Muscle of leg (tissue), 11 donors: ENCODE results near the gene IDS. TPM values are rescaled to one million over a fixed set of nuclear protein-coding genes. Genes with fewer than 3 reads are reported as not detected.
A peak's percentile ranks its signal among the peaks of the same experiment; 100 is the strongest.
"Not testable (repeated sequence)": the region's sequence is repeated elsewhere in the genome, so short reads cannot be mapped to it uniquely, and the experiment has no call there.

ENCODE experiments used
- DNase-seq: peaks from one replicate; pipeline ENCODE4 v3.0.0; 2013
- H3K27ac ChIP-seq: one replicate; pipeline ENCODE4 v1.5.1; 2013; ENCODE audit warnings: mild to moderate bottlenecking, low read length, control low read depth
- H3K27me3 ChIP-seq: one replicate; pipeline ENCODE4 v1.6.1; 2013; ENCODE audit warnings: low read length; ENCODE audit not compliant: control insufficient read depth, insufficient read depth
- H3K36me3 ChIP-seq: one replicate; pipeline ENCODE4 v1.6.1; 2013; ENCODE audit warnings: low read length; ENCODE audit not compliant: control insufficient read depth, insufficient read depth
- H3K4me1 ChIP-seq: one replicate; pipeline ENCODE4 v1.6.1; 2013; ENCODE audit warnings: low read length; ENCODE audit not compliant: control insufficient read depth, insufficient read depth
- H3K4me3 ChIP-seq: one replicate; pipeline ENCODE4 v1.5.1; 2013; ENCODE audit warnings: low read length, control low read depth
- H3K9me3 ChIP-seq: replicated peaks from 2 replicates; pipeline ENCODE4 v1.6.1; 2013; ENCODE audit warnings: low read depth, low read length; ENCODE audit not compliant: control insufficient read depth
- WGBS: methylation state at CpG from one replicate; pipeline ENCODE4 v1.1.5; 2013; ENCODE audit warnings: missing lambda C conversion rate; ENCODE audit not compliant: insufficient coverage; 5-methylcytosine and 5-hydroxymethylcytosine counted together
- polyA plus RNA-seq, 8 donors: library from polyadenylated mRNA; unstranded; fragments of 120-200 nt; gene quantifications; one replicate each; pipeline versions ENCODE4 v1.2.1 to v1.2.3, GENCODE V29; 2013; ENCODE audit warnings: inconsistent platforms in 1 of 8, low replicate concordance in 1 of 8; ENCODE audit not compliant: insufficient read length in 8 of 8, insufficient read depth in 1 of 8
- total RNA-seq: library from RNA; stranded (reverse); fragments of 120-200 nt; gene quantifications from one replicate; pipeline ENCODE4 v1.2.4, GENCODE V29; 2013

Gene IDS
- total and polyA plus RNA-seq, 9 donors: 17.0 to 25.7 (median 21.7) TPM

GRCh38 chrX:149490100-149490499 is 15.0 kb downstream of the IDS start:
- Histone ChIP-seq H3K9me3 (no peaks in the 10 kb centered on the region), H3K4me3 (no peak overlapping the region), H3K27me3 (peaks cover 1% of the 10 kb centered on the region), H3K4me1 (peaks cover 12% of the 10 kb centered on the region), H3K36me3 (peaks cover 50% of the 10 kb centered on the region), H3K27ac (no peak overlapping the region)
- WGBS: 52% methylated on average over 2 of the region's 7 CpGs
- no peak for DNase-seq

GRCh38 chrX:149488411-149489052 is 16.6 kb downstream of the IDS start:
- H3K27me3 ChIP-seq, H3K4me3 ChIP-seq, H3K4me1 ChIP-seq, DNase-seq, H3K9me3 ChIP-seq, H3K27ac ChIP-seq: not testable (repeated sequence)
- 65% methylated on average over 7 of the region's 17 CpGs for WGBS
- peaks cover 40% of the 10 kb centered on the region for H3K36me3 ChIP-seq

GRCh38 chrX:149488008-149488407 is 17.1 kb downstream of the IDS start:
- not testable (repeated sequence) for H3K9me3 ChIP-seq, DNase-seq, H3K4me3 ChIP-seq, H3K4me1 ChIP-seq, H3K27ac ChIP-seq, H3K27me3 ChIP-seq
- no CpG with 5 or more reads among the region's 9 CpGs for WGBS
- peaks cover 35% of the 10 kb centered on the region for H3K36me3 ChIP-seq

GRCh38 chrX:149487292-149487691 is 17.8 kb downstream of the IDS start:
- H3K27me3 ChIP-seq: peaks cover 2% of the 10 kb centered on the region
- H3K9me3 ChIP-seq: no peaks in the 10 kb centered on the region
- peaks cover 4% of the 10 kb centered on the region for H3K4me1 ChIP-seq
- no peak for DNase-seq
- no peak overlapping the region for H3K4me3 ChIP-seq
- H3K36me3 ChIP-seq: peaks cover 29% of the 10 kb centered on the region
- no peak overlapping the region for H3K27ac ChIP-seq
- 65% methylated on average over 4 of the region's 6 CpGs for WGBS

- Histone ChIP-seq H3K9me3 (no peaks in the 10 kb centered on the region), H3K27me3 (peaks cover 4% of the 10 kb centered on the region), H3K4me1 (no peaks in the 10 kb centered on the region), H3K36me3 (no peaks in the 10 kb centered on the region), H3K27ac (no peak overlapping the region), H3K4me3 (no peak overlapping the region)
- no CpG with 5 or more reads among the region's 2 CpGs for WGBS
- no peak for DNase-seq
Measured at GRCh38 chrX:149476513-149476912, 28.6 kb downstream of the IDS start.

- Histone ChIP-seq H3K4me1 (peaks cover 4% of the 10 kb centered on the region), H3K36me3 (no peaks in the 10 kb centered on the region), H3K27ac (no peak overlapping the region), H3K9me3 (no peaks in the 10 kb centered on the region), H3K27me3 (peaks cover 9% of the 10 kb centered on the region), H3K4me3 (no peak overlapping the region)
- WGBS: no CpG with 5 or more reads among the region's 1 CpG
- no peak for DNase-seq
Measured at GRCh38 chrX:149473966-149474365, 31.1 kb downstream of the IDS start.

- WGBS: no CpG with 5 or more reads among the region's 1 CpG
Measured at GRCh38 chrX:149473092-149473491, 32.0 kb downstream of the IDS start.

GRCh38 chrX:149472625-149473024 is 32.5 kb downstream of the IDS start:
- H3K9me3 ChIP-seq: no peaks in the 10 kb centered on the region
- no peak overlapping the region for H3K27ac ChIP-seq
- peaks cover 4% of the 10 kb centered on the region for H3K4me1 ChIP-seq
- peaks cover 9% of the 10 kb centered on the region for H3K27me3 ChIP-seq
- no peak overlapping the region for H3K4me3 ChIP-seq
- H3K36me3 ChIP-seq: no peaks in the 10 kb centered on the region
- no peak for DNase-seq

More at GRCh38 chrX:149473092-149473491, 32.0 kb downstream of the IDS start:
- Histone ChIP-seq H3K4me3 (no peak overlapping the region), H3K27ac (no peak overlapping the region), H3K9me3 (no peaks in the 10 kb centered on the region), H3K27me3 (peaks cover 9% of the 10 kb centered on the region), H3K36me3 (no peaks in the 10 kb centered on the region), H3K4me1 (peaks cover 4% of the 10 kb centered on the region)
- DNase-seq: no peak

GRCh38 chrX:149471397-149471796 is 33.7 kb downstream of the IDS start:
- Histone ChIP-seq H3K4me1 (peaks cover 4% of the 10 kb centered on the region), H3K9me3 (no peaks in the 10 kb centered on the region), H3K4me3 (no peak overlapping the region), H3K27ac (no peak overlapping the region), H3K36me3 (no peaks in the 10 kb centered on the region), H3K27me3 (peaks cover 9% of the 10 kb centered on the region)
- WGBS: 65% methylated on average over 4 of the region's 8 CpGs
- no peak for DNase-seq

- Histone ChIP-seq H3K27ac (no peak overlapping the region), H3K27me3 (peaks cover 8% of the 10 kb centered on the region), H3K4me3 (no peak overlapping the region), H3K4me1 (peaks cover 4% of the 10 kb centered on the region), H3K36me3 (no peaks in the 10 kb centered on the region), H3K9me3 (no peaks in the 10 kb centered on the region)
- DNase-seq: peak; percentile 80
- WGBS: 5% methylated on average over 18 of the region's 23 CpGs
Measured at GRCh38 chrX:149470955-149471354, 34.2 kb downstream of the IDS start.

- no peaks in the 10 kb centered on the region for H3K9me3 ChIP-seq
- DNase-seq: no peak
- no peak overlapping the region for H3K27ac ChIP-seq
- 73% methylated on average over 3 of the region's 5 CpGs for WGBS
- no peaks in the 10 kb centered on the region for H3K36me3 ChIP-seq
- H3K27me3 ChIP-seq: peaks cover 8% of the 10 kb centered on the region
- peaks cover 4% of the 10 kb centered on the region for H3K4me1 ChIP-seq
- no peak overlapping the region for H3K4me3 ChIP-seq
Measured at GRCh38 chrX:149469406-149469805, 35.7 kb downstream of the IDS start.
